ENCODE results near the gene TNFAIP8L3. TPM values are rescaled to one million over a fixed set of nuclear protein-coding genes. Genes with fewer than 3 reads are reported as not detected.

The TNFAIP8L3 gene
- total RNA-seq, 4 donors from 2014 or later = 3.2 to 5.8 (median 4.0) TPM

- no peak overlapping the region for H3K27ac ChIP-seq
- no peaks in the 10 kb centered on the region for H3K27me3 ChIP-seq
- no peaks in the 10 kb centered on the region for H3K4me1 ChIP-seq
- no peak for DNase-seq
- no peak overlapping the region for H3K4me3 ChIP-seq
- H3K36me3 ChIP-seq = no peaks in the 10 kb centered on the region
- TF ChIP-seq CTCF (IDR thresholded peaks at IDR 0.05) (no peak), POLR2A (IDR thresholded peaks at IDR 0.05) (no peak)
- no peaks in the 10 kb centered on the region for H3K9me3 ChIP-seq
These were observed 32.0 kb downstream of the TNFAIP8L3 start for GRCh38 chr15:51062736-51063135.

DNA sequence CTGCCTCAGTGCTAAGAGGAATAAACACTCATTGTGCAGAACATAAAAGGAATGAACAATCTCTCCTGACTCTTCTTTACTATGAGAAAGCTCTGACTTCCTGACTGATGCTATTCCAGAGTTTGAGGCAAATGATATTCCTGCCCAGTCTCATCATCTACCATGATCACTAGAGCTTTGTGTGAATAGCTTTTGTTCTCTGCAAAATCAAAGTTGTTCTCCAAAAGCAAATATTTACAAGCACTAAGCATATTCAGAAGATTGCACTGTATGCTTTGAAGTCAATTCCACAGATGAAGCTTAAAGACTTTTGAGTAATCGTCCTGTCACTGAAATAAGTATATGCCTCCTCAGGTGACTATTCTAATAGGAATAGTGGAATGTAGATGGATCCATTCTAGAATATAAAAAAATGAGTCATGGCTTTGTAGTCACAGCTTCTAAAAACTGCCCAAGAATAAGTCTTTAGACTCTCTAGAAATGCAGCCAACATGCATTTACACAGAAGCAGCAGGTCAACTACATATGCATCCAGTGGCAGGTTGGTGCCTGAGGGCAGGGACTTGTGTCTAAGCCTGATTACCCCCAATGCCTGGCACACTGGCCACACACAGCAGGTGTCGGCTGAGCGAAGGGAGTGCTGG is 34.6 kb downstream of the TNFAIP8L3 start:
- Histone ChIP-seq H3K36me3 (no peaks in the 10 kb centered on the region), H3K27me3 (no peaks in the 10 kb centered on the region), H3K9me3 (no peaks in the 10 kb centered on the region), H3K4me1 (no peaks in the 10 kb centered on the region), H3K27ac (no peak overlapping the region), H3K4me3 (no peak overlapping the region)
- TF ChIP-seq CTCF (IDR thresholded peaks at IDR 0.05) (no peak), POLR2A (IDR thresholded peaks at IDR 0.05) (no peak)
- no peak for DNase-seq

GRCh38 chr15:51054535-51054934 is 40.2 kb downstream of the TNFAIP8L3 start:
- Histone ChIP-seq H3K27ac (no peak overlapping the region), H3K36me3 (no peaks in the 10 kb centered on the region), H3K9me3 (no peaks in the 10 kb centered on the region), H3K4me3 (no peak overlapping the region), H3K27me3 (no peaks in the 10 kb centered on the region), H3K4me1 (peaks cover 0 to 5% (median 0%) of the 10 kb centered on the region in 4 donors)
- no peak for DNase-seq
- TF ChIP-seq POLR2A (IDR thresholded peaks at IDR 0.05) = no peak
- no peak for TF ChIP-seq CTCF (IDR thresholded peaks at IDR 0.05)

GRCh38 chr15:51053571-51053970 is 41.1 kb downstream of the TNFAIP8L3 start:
- no peak overlapping the region for H3K27ac ChIP-seq
- no peaks in the 10 kb centered on the region for H3K36me3 ChIP-seq
- no peaks in the 10 kb centered on the region for H3K27me3 ChIP-seq
- DNase-seq = no peak
- no peaks in the 10 kb centered on the region for H3K9me3 ChIP-seq
- TF ChIP-seq CTCF (IDR thresholded peaks at IDR 0.05) (no peak), POLR2A (IDR thresholded peaks at IDR 0.05) (no peak)
- H3K4me3 ChIP-seq = no peak overlapping the region
- H3K4me1 ChIP-seq = peaks cover 0 to 5% (median 0%) of the 10 kb centered on the region in 4 donors

DNA sequence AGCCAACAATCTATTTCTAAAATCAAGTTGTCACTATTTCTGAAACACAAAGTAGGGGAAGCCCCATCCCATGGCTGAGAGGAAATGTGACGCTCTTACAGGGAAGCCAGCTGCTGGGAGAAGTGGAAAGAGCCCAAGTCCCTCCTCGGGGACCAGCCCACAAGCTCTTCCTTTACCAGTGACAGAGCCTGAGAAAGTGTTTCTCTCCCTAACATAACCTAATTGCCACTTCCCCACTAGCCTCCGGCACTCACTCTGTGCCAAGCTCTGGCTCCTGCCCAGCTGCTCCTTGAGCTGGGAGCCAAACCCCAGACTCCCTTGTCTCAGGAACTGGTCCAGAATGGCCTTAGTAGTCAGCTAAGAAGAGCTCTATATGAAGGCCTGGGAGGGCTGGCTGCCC is 42.9 kb downstream of the TNFAIP8L3 start:
- Histone ChIP-seq H3K4me3 (no peak overlapping the region), H3K27me3 (no peaks in the 10 kb centered on the region), H3K27ac (no peak overlapping the region), H3K4me1 (peaks cover 0 to 10% (median 2%) of the 10 kb centered on the region in 4 donors), H3K9me3 (no peaks in the 10 kb centered on the region), H3K36me3 (no peaks in the 10 kb centered on the region)
- DNase-seq = peak in 1 of 3 donors; percentile 48
- no peak for TF ChIP-seq CTCF (IDR thresholded peaks at IDR 0.05)
- TF ChIP-seq POLR2A (IDR thresholded peaks at IDR 0.05) = no peak

Measured in Peyer's patch (tissue), 4 donors.